HG03571 (cell line): ENCODE results near the gene SCML1.
"Not testable (repeated sequence)": the region's sequence is repeated elsewhere in the genome, so short reads cannot be mapped to it uniquely, and the experiment has no call there.

Experiments used
- ATAC-seq: cut with Tn5 transposase; IDR thresholded peaks from one replicate; pipeline ENCODE4 v1.9.1; 2021; ENCODE audit not compliant: unreplicated experiment

SCML1 gene

GRCh38 chrX:17738737-17739535, 1.6 kb downstream of the SCML1 start:
- ATAC-seq = no peak

- no peak for ATAC-seq
These were observed 3.1 kb downstream of the SCML1 start for GRCh38 chrX:17740137-17741122.

DNA sequence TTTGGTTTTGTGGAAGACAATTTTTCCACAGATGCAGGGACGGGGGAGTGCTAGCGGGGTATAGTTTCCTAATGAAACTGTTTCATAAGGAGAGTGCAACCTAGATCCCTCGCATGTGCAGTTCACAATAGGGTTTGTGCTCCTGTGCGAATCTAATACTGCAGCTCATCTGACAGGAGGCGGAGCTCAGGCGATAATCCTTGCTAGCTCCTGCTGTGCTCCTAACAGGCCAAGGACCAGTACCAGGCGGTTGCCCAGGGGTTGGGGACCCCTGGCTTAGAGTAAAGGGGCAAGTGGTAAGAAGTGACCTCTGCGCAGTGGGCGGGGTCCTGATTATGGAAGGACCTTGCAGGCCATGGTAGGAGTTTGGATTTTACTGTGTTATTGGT, 3.8 kb downstream of the SCML1 start:
- no peak for ATAC-seq

DNA sequence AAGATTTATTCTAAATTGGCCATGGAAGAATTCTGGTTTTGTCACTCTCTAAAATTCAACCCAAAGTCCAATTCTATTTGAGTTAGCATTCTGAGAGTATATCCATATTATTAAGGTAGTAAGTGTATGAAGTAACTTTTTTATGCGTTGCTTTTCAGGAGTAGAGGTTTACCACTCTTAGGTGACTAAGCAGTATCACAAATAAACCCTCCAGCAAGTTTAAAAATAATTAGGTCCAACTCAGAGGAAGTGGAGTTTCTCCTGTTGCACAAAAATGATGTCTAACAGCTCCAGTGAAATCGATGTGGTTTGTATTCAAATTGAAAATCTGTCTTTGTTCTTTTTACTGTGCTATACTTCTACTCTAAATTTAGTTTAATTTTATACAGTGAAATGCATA, 6.6 kb downstream of the SCML1 start:
- ATAC-seq = no peak

DNA sequence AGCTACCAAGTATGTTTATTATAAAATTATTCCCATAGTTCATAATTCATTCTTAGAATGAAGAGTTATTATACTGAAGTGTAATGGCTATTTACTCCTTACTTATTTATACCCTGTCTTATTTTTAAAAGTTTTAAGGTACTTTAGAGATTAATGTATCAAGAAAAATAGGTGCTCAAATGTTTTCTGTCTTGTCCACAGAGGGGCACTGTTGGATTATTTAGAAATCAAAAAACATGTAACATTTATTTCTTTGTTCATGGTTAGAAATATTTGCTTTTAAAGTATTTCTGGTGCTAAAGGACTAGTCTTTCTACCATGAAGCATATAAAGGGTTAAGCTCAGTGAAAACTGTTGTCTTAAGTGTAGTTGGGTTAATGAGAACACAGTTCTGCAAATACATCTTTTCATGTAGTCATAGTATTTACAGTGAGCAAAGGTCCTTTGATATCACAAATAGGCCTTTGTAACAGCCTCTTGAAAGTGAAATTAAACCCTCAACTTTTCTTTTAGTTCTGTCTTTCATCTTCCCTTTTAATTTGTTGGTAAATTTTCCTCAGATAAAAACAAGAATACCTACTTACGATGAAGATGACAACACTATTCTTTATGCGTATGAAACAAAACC, 7.7 kb downstream of the SCML1 start:
- no peak for ATAC-seq

- no peak for ATAC-seq
These were observed 10.4 kb downstream of the SCML1 start for GRCh38 chrX:17747692-17748091.

DNA sequence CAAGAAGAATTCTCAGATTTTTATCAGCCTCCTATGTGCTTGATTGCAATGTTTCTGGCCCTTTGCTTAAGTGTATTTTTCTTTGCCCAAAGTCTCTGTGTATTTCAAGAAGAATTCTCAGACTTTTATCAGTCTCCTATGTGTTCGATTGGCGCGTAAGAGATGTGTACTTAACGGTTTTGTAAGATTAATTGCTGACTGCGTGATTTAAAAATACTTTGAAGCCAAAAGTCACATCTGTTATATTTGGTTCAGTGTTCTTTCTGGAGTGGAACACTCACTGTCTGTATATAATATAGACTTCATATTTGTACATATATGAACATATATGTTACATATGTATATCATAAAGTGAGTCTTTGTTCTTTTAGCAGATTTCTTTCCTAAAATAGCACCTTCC, 11.4 kb downstream of the SCML1 start:
- no peak for ATAC-seq

- ATAC-seq = no peak
These were observed 13.1 kb downstream of the SCML1 start for GRCh38 chrX:17750436-17750835.

DNA sequence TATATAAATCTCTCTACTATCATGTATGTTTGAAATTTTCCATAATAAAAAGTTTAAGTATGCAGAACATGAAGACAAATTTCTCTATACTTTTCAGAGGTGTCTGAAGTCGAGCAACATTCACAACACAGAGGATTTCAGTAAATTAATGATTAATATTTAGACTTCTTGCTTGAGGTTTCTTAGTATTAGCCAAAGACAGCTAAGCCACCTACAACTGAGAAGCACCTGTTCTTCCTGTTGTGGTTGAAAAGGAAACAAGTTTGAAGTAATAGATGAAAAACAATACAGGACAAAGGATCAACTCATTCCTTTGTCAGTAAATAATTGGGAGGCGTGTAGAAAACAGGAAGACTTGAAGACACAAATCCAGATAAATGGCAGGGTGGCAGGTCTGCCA, 21.1 kb downstream of the SCML1 start:
- ATAC-seq = peak; percentile 95

GRCh38 chrX:17759990-17760389, 22.7 kb downstream of the SCML1 start:
- no peak for ATAC-seq

- ATAC-seq = no peak
These were observed 30.4 kb downstream of the SCML1 start for GRCh38 chrX:17767734-17768133.

- no peak for ATAC-seq
These were observed 31.7 kb downstream of the SCML1 start for GRCh38 chrX:17768997-17769396.

GRCh38 chrX:17769701-17770269, 32.5 kb downstream of the SCML1 start:
- no peak for ATAC-seq

GRCh38 chrX:17773221-17773876, 36.1 kb downstream of the SCML1 start:
- ATAC-seq = no peak

GRCh38 chrX:17774053-17774452, 36.8 kb downstream of the SCML1 start:
- no peak for ATAC-seq

- no peak for ATAC-seq
These were observed 41.7 kb downstream of the SCML1 start for GRCh38 chrX:17778997-17779396.

GRCh38 chrX:17779434-17779833, 42.1 kb downstream of the SCML1 start:
- no peak for ATAC-seq

GRCh38 chrX:17786554-17787347, 49.5 kb downstream of the SCML1 start:
- not testable (repeated sequence) for ATAC-seq

GRCh38 chrX:17787557-17787956, 50.3 kb downstream of the SCML1 start:
- ATAC-seq = no peak

GRCh38 chrX:17788439-17788838, 51.1 kb downstream of the SCML1 start:
- no peak for ATAC-seq
